HepG2 (cell line): Measurements from ENCODE around the gene LDLRAD2. TPM values are rescaled to one million over a fixed set of nuclear protein-coding genes. Genes with fewer than 3 reads are reported as not detected.

ENCODE experiments used
- ARID4A ChIP-seq: sonication (generic); formaldehyde crosslinking; IDR thresholded peaks from 2 replicates; pipeline ENCODE4 v1.5.0; 2020; ENCODE audit warnings: mild to moderate bottlenecking, missing genetic modification reagents, borderline replicate concordance
- CCDC6 ChIP-seq: sonication (generic); formaldehyde crosslinking; IDR thresholded peaks from 2 replicates; pipeline ENCODE4 v1.8.1; 2022; ENCODE audit warnings: mild to moderate bottlenecking, missing genetic modification reagents, moderate library complexity
- ELF3 ChIP-seq: IDR thresholded peaks from 2 replicates; pipeline ENCODE4 v1.6.1; 2016; ENCODE audit warnings: missing genetic modification reagents, missing compliant biosample characterization
- FOXA1 ChIP-seq, 2 experiments: fragments of 450-650 bp in 1 of 2; sonication (generic) in 1 of 2; formaldehyde crosslinking in 1 of 2; IDR thresholded peaks; 2 replicates each; pipeline versions ENCODE4 v1.4.0 to v1.6.1; 2016 to 2020; ENCODE audit warnings: missing genetic modification reagents in 1 of 2
- FOXA3 ChIP-seq: IDR thresholded peaks from 2 replicates; pipeline ENCODE4 v1.6.1; 2016; ENCODE audit warnings: missing genetic modification reagents, missing compliant biosample characterization
- KLF16 ChIP-seq, 2 experiments: sonication (generic) in 1 of 2; formaldehyde crosslinking in 1 of 2; IDR thresholded peaks; 2 replicates each; pipeline versions ENCODE4 v1.6.1 to v1.8.0; 2016 to 2023; ENCODE audit warnings: missing genetic modification reagents in 2 of 2, missing compliant biosample characterization in 1 of 2
- RBFOX2 ChIP-seq: fragments of 200-400 bp; formaldehyde crosslinking; IDR thresholded peaks from 2 replicates; pipeline ENCODE4 v1.6.1; 2017; ENCODE audit warnings: low read depth, mild to moderate bottlenecking, low read length
- TP53 ChIP-seq: sonication (generic); formaldehyde crosslinking; conservative IDR thresholded peaks from 2 replicates; pipeline ENCODE4 v1.4.0; 2020; ENCODE audit warnings: missing genetic modification reagents
- ZBTB26 ChIP-seq: IDR thresholded peaks from 2 replicates; pipeline ENCODE4 v1.6.1; 2016; ENCODE audit warnings: missing compliant biosample characterization, missing genetic modification reagents, borderline replicate concordance
- ZFP36L1 ChIP-seq: sonication (generic); formaldehyde crosslinking; IDR thresholded peaks from 2 replicates; pipeline ENCODE4 v1.8.0; 2022; ENCODE audit warnings: mild to moderate bottlenecking, missing genetic modification reagents, moderate library complexity
- ZMAT5 ChIP-seq: sonication (generic); formaldehyde crosslinking; IDR thresholded peaks from 2 replicates; pipeline ENCODE4 v1.5.0; 2020; ENCODE audit warnings: mild to moderate bottlenecking, low read depth, missing genetic modification reagents, borderline replicate concordance
- ZMYM3 ChIP-seq: sonication (generic); formaldehyde crosslinking; IDR thresholded peaks from 2 replicates; pipeline ENCODE4 v1.5.1; 2020; ENCODE audit warnings: mild to moderate bottlenecking, missing genetic modification reagents
- ZNF343 ChIP-seq: sonication (generic); formaldehyde crosslinking; IDR thresholded peaks from 2 replicates; pipeline ENCODE4 v1.4.0; 2020; ENCODE audit warnings: mild to moderate bottlenecking, missing genetic modification reagents
- ZNF530 ChIP-seq: sonication (generic); formaldehyde crosslinking; IDR thresholded peaks from 2 replicates; pipeline ENCODE4 v1.5.0; 2020; ENCODE audit warnings: low read depth, mild to moderate bottlenecking, missing genetic modification reagents
- ZNF609 ChIP-seq: sonication (generic); formaldehyde crosslinking; IDR thresholded peaks from 2 replicates; pipeline ENCODE4 v1.4.0; 2020; ENCODE audit warnings: mild to moderate bottlenecking, missing genetic modification reagents, borderline replicate concordance
- ZNF777 ChIP-seq: sonication (generic); formaldehyde crosslinking; IDR thresholded peaks from 2 replicates; pipeline ENCODE4 v1.4.0; 2020; ENCODE audit warnings: missing genetic modification reagents
- ZNF883 ChIP-seq: sonication (generic); formaldehyde crosslinking; IDR thresholded peaks from 2 replicates; pipeline ENCODE4 v1.5.1; 2020; ENCODE audit warnings: mild to moderate bottlenecking, missing genetic modification reagents; ENCODE audit errors: not compliant biosample characterization
- polyA plus RNA-seq, 8 experiments: library from polyadenylated mRNA; depleted of rRNA in 3 of 8; stranded (reverse) in 7 of 8; unstranded in 1 of 8; fragments of >200 nt; fragmentation: Illumina TruSeq in 4 of 8; extraction: Trizol in 4 of 8; gene quantifications; 2 replicates each; pipeline versions ENCODE4 v1.2.1 to v1.2.3, GENCODE V29; 2011 to 2016; ENCODE audit warnings: low read depth in 4 of 8, missing spikeins in 1 of 8, mixed read lengths in 1 of 8; ENCODE audit not compliant: insufficient read depth in 1 of 8
- total RNA-seq, 5 experiments: library from RNA; depleted of rRNA; stranded (reverse); fragments of >200 nt; fragmentation: Illumina TruSeq; extraction: Trizol; gene quantifications; 2 replicates each; pipeline ENCODE4 v1.2.3, GENCODE V29; 2016; ENCODE audit warnings: low read depth in 1 of 5

Gene LDLRAD2
- total and polyA plus RNA-seq, 2 of the 13 experiments (the other 11 are each of a cell fraction or from before 2014, with no cell fraction given) = not detected

- TF ChIP-seq ARID4A (CRISPR knock-in tag) (peak; percentile 36; the same call in 1 of the 2 replicates), ZNF530 (CRISPR knock-in tag) (no peak), ZMAT5 (CRISPR knock-in tag) (no peak), ZFP36L1 (0 out of 2 replicates have a peak, but pooled peaks have one; percentile 30), KLF16 (CRISPR knock-in tag; IDR thresholded peaks at IDR 0.05) (peak in 1 of 2 experiments; percentile 94; a peak in 2 of 4 replicates), TP53 (CRISPR knock-in tag) (no peak), ZNF777 (CRISPR knock-in tag) (no peak), CCDC6 (CRISPR knock-in tag) (0 out of 2 replicates have a peak, but pooled peaks have one; percentile 30), FOXA3 (CRISPR knock-in tag) (peak; percentile 99), ZMYM3 (0 out of 2 replicates have a peak, but pooled peaks have one; percentile 19), ZNF343 (CRISPR knock-in tag) (no peak), ELF3 (peak; percentile 90), FOXA1 (IDR thresholded peaks at IDR 0.05) (peak; percentile 87), FOXA1 (CRISPR knock-in tag; IDR thresholded peaks at IDR 0.05) (peak; percentile 95), ZBTB26 (no peak), ZNF609 (CRISPR knock-in tag) (peak; percentile 99), ZNF883 (CRISPR knock-in tag) (no peak), RBFOX2 (no peak)
These were observed 36.0 kb upstream of the LDLRAD2 start (continued) for GRCh38 chr1:21775985-21776562.
